GM12872 (cell line): Measurements from ENCODE around the gene SPPL2B.
A peak's percentile ranks its signal among the peaks of the same experiment; 100 is the strongest.

ENCODE experiments used
- TF ChIP-seq, protein P1 (sequence below): IDR thresholded peaks from 3 replicates; pipeline ENCODE4 v1.5.1; 2011; ENCODE audit warnings: low read depth, mild to moderate bottlenecking, low read length, moderate library complexity; ENCODE audit not compliant: insufficient read depth

SPPL2B gene

DNA sequence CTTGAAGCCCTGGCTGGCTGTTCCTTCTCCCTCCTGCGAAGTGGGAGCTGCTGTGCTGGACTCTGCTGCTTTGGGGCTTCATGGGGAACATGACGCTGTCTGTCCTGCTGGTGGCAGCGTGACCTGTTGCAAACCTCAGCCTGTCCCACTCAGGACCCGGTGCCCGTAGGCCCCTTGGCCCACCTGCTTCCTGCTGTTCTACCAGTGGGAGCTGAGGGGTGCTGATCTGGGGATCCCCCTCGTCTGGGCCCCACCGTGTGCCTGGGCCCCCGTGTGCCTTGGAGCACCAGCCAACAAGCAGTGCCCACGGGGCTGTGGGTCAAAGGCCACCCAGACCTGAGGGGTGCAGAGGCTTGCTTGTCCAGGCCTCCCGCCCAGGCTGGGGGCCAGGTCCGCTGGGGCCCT is 5.3 kb downstream of the SPPL2B start:
- TF ChIP-seq, protein P1, sequence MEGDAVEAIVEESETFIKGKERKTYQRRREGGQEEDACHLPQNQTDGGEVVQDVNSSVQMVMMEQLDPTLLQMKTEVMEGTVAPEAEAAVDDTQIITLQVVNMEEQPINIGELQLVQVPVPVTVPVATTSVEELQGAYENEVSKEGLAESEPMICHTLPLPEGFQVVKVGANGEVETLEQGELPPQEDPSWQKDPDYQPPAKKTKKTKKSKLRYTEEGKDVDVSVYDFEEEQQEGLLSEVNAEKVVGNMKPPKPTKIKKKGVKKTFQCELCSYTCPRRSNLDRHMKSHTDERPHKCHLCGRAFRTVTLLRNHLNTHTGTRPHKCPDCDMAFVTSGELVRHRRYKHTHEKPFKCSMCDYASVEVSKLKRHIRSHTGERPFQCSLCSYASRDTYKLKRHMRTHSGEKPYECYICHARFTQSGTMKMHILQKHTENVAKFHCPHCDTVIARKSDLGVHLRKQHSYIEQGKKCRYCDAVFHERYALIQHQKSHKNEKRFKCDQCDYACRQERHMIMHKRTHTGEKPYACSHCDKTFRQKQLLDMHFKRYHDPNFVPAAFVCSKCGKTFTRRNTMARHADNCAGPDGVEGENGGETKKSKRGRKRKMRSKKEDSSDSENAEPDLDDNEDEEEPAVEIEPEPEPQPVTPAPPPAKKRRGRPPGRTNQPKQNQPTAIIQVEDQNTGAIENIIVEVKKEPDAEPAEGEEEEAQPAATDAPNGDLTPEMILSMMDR = 0 out of 3 replicates have a peak, but pooled peaks have one; percentile 5

DNA sequence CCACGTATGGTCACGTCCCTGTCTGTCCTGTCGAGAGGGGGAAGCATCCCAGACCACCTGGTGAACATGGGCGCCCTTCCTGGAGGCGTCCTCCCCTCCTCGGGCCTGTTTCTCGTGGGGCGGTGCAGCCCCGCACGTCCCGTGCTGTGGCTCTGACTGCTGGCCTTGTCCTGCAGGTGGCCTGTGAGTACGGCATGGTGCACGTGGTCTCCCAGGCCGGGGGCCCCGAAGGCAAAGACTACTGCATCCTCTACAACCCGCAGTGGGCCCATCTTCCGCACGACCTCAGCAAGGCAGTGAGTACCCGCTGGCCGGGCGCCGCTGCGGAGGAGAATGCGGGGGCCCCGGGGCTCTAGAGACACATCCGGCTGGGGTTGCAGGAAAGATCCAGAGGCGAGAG is 5.9 kb downstream of the SPPL2B start:
- TF ChIP-seq, protein P1 = no peak

DNA sequence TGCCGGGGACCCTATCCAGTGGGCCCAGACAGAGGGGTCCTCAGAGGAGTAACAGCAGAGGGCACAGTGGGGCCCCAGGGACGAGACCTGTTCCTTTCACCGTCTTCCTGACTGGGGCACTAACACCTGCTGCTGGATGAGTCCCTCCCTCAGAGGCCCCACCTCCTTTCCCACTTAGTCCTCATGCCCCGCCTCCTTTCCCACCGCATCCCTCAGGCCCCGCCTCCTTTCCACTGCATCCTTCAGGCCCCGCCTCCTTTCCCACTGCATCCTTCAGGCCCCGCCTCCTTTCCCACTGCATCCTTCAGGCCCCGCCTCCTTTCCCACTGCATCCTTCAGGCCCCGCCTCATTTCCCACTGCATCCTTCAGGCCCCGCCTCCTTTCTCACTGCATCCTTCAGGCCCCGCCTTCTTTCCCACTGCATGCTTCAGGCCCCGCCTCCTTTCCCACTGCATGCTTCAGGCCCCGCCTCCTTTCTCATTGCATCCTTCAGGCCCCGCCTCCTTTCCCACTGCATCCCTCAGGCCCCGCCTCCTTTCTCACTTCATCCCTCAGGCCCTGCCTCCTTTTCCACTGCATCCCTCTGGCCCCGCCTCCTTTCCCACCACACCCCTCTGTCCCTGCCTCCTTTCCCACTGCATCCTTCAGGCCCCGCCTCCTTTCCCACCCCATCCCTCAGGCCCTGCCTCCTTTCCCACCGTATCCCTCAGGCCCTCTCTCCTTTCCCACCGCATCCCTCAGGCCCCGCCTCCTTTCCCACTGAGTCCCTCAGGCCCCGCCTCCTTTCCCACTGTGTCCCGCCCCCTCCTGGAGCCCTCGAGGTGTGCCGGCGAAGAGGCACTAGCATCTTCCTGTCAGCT is 6.7 kb downstream of the SPPL2B start:
- TF ChIP-seq, protein P1 = no peak

DNA sequence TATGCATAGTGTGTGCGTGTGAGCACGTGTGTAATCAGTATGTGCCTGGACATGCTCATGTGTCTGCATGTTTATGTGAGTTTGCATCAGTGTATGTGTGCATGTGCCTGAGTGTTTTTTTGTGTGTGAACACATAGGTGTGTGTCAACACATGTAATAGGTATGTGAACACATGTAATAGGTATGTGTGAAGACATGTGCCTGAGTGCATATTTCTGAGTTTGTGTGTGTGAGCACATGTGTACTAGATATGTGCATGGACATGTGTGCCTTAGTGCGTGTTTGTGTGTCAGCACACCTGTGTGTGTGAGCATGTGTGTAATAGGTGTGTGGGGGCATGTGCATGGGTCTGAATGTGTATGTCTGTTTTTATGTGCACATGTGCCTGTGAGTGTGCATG is 7.4 kb downstream of the SPPL2B start:
- TF ChIP-seq, protein P1 = no peak

DNA sequence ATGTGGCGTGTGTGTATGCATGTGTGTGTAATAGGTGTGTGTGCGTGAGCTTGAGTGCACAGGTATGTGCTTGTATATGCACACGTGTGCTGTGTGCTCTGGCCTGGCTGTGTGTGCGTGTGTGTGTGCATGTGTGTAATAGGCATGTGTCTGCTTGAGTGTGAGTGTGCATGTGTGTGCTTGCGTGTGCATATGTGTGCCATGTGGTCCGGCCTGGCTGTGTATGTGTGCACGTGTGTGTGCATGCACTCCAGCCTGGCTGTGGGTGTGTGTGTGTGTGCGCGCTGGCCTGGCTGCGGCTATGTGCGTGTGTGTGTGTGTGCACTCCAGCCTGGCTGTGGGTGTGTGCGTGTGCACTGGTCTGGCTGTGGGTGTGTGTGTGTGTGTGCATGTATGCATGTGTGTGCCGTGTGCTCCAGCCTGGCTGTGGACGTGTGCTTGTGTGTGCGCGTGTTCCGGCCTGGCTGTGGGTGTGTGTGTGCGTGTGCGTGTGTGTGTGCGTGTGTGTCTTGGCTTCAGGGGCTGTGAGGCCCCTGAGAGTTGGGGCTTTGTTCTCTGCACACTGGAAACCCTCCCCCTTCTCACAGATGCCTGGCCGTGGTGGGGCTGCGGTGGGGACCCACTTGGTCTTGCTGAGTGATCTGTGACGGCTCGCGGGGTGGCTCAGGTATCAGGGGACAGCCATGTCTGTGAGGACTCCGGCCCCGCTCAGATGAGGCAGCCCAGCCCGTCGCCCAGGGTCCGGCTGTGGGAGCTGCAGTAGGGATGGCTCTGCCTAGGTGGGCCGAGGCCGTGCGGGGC is 8.2 kb downstream of the SPPL2B start:
- TF ChIP-seq, protein P1 = no peak

DNA sequence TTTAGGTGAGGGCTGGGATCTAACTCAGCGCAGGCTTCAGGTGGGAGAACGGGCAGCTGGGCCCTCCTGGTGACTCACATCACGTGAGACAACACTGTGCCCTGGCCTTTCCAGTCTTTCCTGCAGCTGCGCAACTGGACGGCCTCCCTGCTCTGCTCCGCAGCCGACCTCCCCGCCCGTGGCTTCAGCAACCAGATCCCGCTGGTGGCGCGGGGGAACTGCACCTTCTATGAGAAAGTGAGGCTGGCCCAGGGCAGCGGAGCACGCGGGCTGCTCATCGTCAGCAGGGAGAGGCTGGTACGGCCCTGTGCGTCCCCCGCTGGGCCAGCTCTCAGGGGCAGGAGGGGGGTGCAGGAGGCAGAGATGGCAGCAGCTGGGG is 8.8 kb downstream of the SPPL2B start:
- TF ChIP-seq, protein P1 = no peak

DNA sequence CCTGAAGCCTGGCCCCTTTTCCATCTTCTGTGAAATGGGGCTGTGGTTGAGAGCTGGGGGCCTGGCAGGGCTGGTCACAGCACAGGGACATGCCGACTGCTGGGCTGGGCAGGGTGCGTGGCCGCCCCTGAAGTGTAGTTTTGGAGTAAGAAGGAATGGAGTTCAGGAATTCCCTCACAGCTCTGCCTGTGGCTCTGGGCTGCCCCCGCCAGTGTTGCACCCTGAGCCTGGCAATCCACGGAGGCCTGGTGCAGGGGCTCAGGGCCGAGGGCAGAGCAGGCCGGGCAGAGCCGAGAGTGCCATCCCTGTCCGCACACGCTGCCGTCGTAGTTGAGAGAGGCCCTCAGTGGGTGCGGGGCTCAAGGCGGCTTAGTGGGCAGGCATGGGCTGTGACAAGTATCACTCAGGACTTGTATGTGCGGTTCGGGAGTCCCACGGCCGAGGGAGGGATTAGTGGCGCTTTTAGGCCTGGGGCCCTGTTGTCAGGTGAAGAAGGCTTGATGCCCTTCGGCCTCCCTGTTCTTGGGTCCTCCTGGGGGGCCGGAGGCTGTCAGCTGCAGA is 9.7 kb downstream of the SPPL2B start:
- TF ChIP-seq, protein P1 = no peak
